ENCODE results near the gene MYO5C. TPM values are rescaled to one million over a fixed set of nuclear protein-coding genes. Genes with fewer than 3 reads are reported as not detected.

MYO5C gene
- total RNA-seq, 1 donor: 0.36 TPM

DNA sequence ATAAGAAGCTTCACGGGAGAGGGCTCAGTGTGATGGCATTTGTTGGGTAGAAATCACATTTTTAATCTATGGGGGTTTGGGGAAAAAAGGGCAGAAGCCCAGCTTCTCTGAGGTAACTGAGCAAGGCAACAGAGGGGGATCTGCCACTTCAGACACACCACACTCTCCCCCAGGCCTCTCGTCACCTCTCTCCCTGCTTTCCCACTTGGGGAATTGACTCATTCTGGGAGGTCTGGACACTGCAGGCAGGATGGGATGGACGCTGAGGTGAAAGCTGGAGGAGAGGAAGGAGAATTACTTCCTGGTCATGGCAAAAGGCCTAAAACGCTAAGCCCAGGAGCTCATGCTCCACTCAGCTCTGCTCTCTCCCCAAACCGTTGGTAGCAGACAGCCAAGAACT lies 33.2 kb downstream of the MYO5C start:
- H3K4me3 ChIP-seq (ENCODE audit: low read depth, low read length): no peak overlapping the region
- TF ChIP-seq, protein P1, sequence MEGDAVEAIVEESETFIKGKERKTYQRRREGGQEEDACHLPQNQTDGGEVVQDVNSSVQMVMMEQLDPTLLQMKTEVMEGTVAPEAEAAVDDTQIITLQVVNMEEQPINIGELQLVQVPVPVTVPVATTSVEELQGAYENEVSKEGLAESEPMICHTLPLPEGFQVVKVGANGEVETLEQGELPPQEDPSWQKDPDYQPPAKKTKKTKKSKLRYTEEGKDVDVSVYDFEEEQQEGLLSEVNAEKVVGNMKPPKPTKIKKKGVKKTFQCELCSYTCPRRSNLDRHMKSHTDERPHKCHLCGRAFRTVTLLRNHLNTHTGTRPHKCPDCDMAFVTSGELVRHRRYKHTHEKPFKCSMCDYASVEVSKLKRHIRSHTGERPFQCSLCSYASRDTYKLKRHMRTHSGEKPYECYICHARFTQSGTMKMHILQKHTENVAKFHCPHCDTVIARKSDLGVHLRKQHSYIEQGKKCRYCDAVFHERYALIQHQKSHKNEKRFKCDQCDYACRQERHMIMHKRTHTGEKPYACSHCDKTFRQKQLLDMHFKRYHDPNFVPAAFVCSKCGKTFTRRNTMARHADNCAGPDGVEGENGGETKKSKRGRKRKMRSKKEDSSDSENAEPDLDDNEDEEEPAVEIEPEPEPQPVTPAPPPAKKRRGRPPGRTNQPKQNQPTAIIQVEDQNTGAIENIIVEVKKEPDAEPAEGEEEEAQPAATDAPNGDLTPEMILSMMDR (IDR thresholded peaks at IDR 0.05; ENCODE audit: insufficient read depth, low read length): no peak
- no peak for DNase-seq (ENCODE audit: low read depth)

DNA sequence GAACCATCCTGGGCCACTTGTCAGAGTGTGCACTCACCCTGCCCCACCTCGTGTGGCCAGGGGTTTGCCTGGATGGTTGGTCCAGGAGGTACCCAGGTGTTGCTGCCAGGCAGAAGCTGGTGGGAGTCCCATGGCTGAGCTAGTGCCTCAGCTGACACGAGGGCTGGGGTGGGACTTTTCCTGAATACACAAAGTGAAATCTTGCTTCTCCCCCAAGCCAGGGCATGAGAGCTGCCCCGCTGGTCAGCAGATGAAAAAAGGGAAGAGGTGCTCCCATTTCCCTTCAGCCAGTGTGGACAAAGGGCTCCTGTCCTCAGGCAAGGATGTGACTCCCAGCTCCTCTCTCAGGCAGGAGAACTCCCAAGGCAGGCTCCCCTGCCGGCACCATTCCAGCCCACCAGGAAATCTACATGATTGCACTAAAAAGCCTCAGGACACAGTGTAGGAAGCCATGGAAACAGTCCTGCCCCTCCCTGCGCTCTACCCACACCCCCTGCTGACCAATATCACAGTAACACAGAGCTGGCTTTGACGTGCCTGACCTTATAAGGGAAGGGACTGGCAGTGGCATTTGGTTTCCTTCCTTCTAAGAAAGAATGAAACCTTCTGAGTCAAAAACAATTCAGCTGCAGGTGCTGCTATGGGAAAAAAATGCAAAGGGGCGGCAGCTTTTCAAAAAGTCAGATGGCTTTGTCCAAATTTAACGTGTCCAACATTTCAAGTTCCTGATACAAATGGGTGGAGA lies 33.9 kb downstream of the MYO5C start:
- DNase-seq (ENCODE audit: low read depth): peak; percentile 67
- TF ChIP-seq, protein P1 (IDR thresholded peaks at IDR 0.05; ENCODE audit: insufficient read depth, low read length): peak; percentile 26
- no peak overlapping the region for H3K4me3 ChIP-seq (ENCODE audit: low read depth, low read length)

DNA sequence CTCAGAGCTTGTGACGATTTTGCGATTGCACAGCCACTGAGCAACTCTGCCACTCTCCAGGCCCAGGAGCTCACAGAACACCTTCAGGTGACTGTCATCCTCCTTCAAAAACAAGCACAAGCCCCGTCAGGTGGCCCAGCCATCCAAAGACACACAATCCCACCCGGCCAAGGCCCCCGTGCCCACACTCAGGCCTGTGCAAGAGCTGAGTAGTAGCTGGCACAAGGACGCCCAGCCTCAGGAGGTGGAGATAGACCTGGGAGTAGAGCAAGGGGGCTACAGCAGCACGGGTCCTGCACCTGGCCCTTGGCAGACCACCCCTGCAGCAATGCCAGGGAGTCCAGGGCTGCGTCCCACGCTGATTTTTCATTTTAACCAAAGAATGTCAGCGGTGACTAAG lies 34.6 kb downstream of the MYO5C start:
- no peak overlapping the region for H3K4me3 ChIP-seq (ENCODE audit: low read depth, low read length)
- TF ChIP-seq, protein P1 (IDR thresholded peaks at IDR 0.05; ENCODE audit: insufficient read depth, low read length): no peak
- DNase-seq (ENCODE audit: low read depth): no peak

DNA sequence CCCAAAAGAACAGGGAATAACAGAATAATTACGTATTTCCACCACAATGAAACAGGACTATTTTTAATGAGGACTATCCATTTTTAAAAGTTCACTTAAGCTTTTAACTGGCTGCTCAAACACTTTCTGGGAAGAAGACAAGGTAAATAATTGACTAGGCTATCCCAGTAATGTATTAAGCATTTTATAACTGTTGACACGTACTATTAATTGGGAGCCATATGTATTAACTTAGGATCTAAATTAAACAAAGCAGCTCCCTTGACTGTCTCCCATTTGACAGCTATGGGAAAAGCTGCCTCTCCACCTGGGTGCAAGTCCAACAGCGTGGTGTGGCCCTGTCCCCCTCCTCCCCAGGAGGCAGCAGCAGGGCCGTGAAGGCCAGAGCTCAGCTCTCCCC lies 36.1 kb downstream of the MYO5C start:
- TF ChIP-seq, protein P1 (IDR thresholded peaks at IDR 0.05; ENCODE audit: insufficient read depth, low read length): no peak
- no peak overlapping the region for H3K4me3 ChIP-seq (ENCODE audit: low read depth, low read length)

DNA sequence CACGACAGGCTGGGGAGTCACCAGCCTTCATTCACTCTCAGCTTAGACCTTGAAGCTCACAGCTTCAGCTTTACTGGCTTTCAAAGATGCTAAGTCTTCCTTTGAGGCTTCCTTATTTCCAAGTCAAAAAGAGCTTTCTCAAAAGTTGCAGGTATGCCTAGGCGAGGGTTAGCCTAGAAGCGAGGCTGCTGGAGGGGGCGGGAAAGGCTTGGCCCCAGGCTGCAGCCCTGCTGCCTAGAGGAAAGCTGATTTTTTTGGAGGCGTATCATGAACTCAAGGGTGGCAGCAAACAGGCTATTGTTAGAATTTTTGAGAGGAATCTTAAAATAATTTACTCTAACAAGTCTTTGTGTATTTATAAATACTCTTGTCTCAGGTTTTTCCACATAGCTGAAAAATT lies 37.1 kb downstream of the MYO5C start:
- no peak overlapping the region for H3K4me3 ChIP-seq (ENCODE audit: low read depth, low read length)
- no peak for DNase-seq (ENCODE audit: low read depth)
- TF ChIP-seq, protein P1 (IDR thresholded peaks at IDR 0.05; ENCODE audit: insufficient read depth, low read length): no peak

More for the DNA sequence above, 36.1 kb downstream of the MYO5C start:
- no peak for DNase-seq (ENCODE audit: low read depth)

DNA sequence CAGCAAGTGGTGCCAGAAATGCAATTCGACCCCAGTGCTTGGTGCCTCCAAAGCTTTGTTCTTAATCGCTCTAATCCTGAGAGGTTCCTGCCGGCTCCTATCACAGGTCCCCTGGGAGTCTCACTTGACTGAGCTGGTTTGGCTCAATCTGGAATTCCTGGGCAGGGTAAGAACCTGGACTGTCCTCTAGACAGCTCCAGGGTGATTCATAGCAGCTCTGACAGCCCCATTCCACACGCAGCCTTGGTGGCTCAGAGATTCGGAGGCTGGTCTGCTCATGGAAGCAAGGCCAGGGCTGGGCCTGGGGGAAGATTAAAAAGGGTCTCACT lies 37.9 kb downstream of the MYO5C start:
- DNase-seq (ENCODE audit: low read depth): peak; percentile 86
- no peak overlapping the region for H3K4me3 ChIP-seq (ENCODE audit: low read depth, low read length)
- TF ChIP-seq, protein P1 (IDR thresholded peaks at IDR 0.05; ENCODE audit: insufficient read depth, low read length): no peak
